ENCODE results near the gene SIT1.
A peak's percentile ranks its signal among the peaks of the same experiment; 100 is the strongest.
"Not testable (repeated sequence)": the region's sequence is repeated elsewhere in the genome, so short reads cannot be mapped to it uniquely, and the experiment has no call there.

SIT1 gene

GRCh38 chr9:35653611-35654010 is 2.9 kb upstream of the SIT1 start:
- no peaks in the 10 kb centered on the region for H3K27me3 ChIP-seq (ENCODE audit: control insufficient read depth, insufficient read depth, low read length)
- no peak overlapping the region for H3K9ac ChIP-seq (ENCODE audit: low read length)
- no peaks in the 10 kb centered on the region for H3K36me3 ChIP-seq (ENCODE audit: control insufficient read depth, insufficient read depth, low read length)
- no peak overlapping the region for H3K4me3 ChIP-seq (ENCODE audit: low read length)
- no peaks in the 10 kb centered on the region for H3K9me3 ChIP-seq (ENCODE audit: control insufficient read depth, low read length)
- H3K4me1 ChIP-seq (ENCODE audit: control insufficient read depth, insufficient read depth, low read length), result peaks cover 22% of the 10 kb centered on the region

GRCh38 chr9:35652829-35653209 is 2.1 kb upstream of the SIT1 start:
- no peak overlapping the region for H3K4me3 ChIP-seq (ENCODE audit: low read length)
- H3K9ac ChIP-seq (ENCODE audit: low read length), result no peak overlapping the region
- no peaks in the 10 kb centered on the region for H3K36me3 ChIP-seq (ENCODE audit: control insufficient read depth, insufficient read depth, low read length)
- no peaks in the 10 kb centered on the region for H3K9me3 ChIP-seq (ENCODE audit: control insufficient read depth, low read length)
- no peaks in the 10 kb centered on the region for H3K27me3 ChIP-seq (ENCODE audit: control insufficient read depth, insufficient read depth, low read length)
- H3K4me1 ChIP-seq (ENCODE audit: control insufficient read depth, insufficient read depth, low read length), result peaks cover 22% of the 10 kb centered on the region

- H3K9ac ChIP-seq (ENCODE audit: low read length), result no peak overlapping the region
- H3K4me1 ChIP-seq (ENCODE audit: control insufficient read depth, insufficient read depth, low read length), result peaks cover 21% of the 10 kb centered on the region
These were observed 1.5 kb upstream of the SIT1 start for GRCh38 chr9:35651956-35652828.

GRCh38 chr9:35649431-35650340 is 1.0 kb downstream of the SIT1 start:
- peak overlapping the region; percentile 5 for H3K9ac ChIP-seq (ENCODE audit: low read length)
- H3K36me3 ChIP-seq (ENCODE audit: control insufficient read depth, insufficient read depth, low read length), result no peaks in the 10 kb centered on the region
- H3K4me1 ChIP-seq (ENCODE audit: control insufficient read depth, insufficient read depth, low read length), result peaks cover 23% of the 10 kb centered on the region
- no peaks in the 10 kb centered on the region for H3K9me3 ChIP-seq (ENCODE audit: control insufficient read depth, low read length)
- H3K4me3 ChIP-seq (ENCODE audit: low read length), result no peak overlapping the region
- H3K27me3 ChIP-seq (ENCODE audit: control insufficient read depth, insufficient read depth, low read length), result no peaks in the 10 kb centered on the region

More at GRCh38 chr9:35651956-35652828, 1.5 kb upstream of the SIT1 start:
- no peaks in the 10 kb centered on the region for H3K27me3 ChIP-seq (ENCODE audit: control insufficient read depth, insufficient read depth, low read length)
- H3K9me3 ChIP-seq (ENCODE audit: control insufficient read depth, low read length), result no peaks in the 10 kb centered on the region
- H3K36me3 ChIP-seq (ENCODE audit: control insufficient read depth, insufficient read depth, low read length), result no peaks in the 10 kb centered on the region
- no peak overlapping the region for H3K4me3 ChIP-seq (ENCODE audit: low read length)

- Histone ChIP-seq H3K4me1 (ENCODE audit: control insufficient read depth, insufficient read depth, low read length) (peaks cover 14% of the 10 kb centered on the region), H3K36me3 (ENCODE audit: control insufficient read depth, insufficient read depth, low read length) (no peaks in the 10 kb centered on the region), H3K27me3 (ENCODE audit: control insufficient read depth, insufficient read depth, low read length) (no peaks in the 10 kb centered on the region), H3K4me3 (ENCODE audit: low read length) (peak overlapping the region; percentile 66), H3K9me3 (ENCODE audit: control insufficient read depth, low read length) (no peaks in the 10 kb centered on the region), H3K9ac (ENCODE audit: low read length) (peak overlapping the region; percentile 70)
These were observed 4.0 kb downstream of the SIT1 start for GRCh38 chr9:35646533-35647265.

GRCh38 chr9:35646153-35646532 is 4.6 kb downstream of the SIT1 start:
- Histone ChIP-seq H3K4me3 (ENCODE audit: low read length) (peak overlapping the region; percentile 66), H3K36me3 (ENCODE audit: control insufficient read depth, insufficient read depth, low read length) (no peaks in the 10 kb centered on the region), H3K4me1 (ENCODE audit: control insufficient read depth, insufficient read depth, low read length) (peaks cover 9% of the 10 kb centered on the region), H3K27me3 (ENCODE audit: control insufficient read depth, insufficient read depth, low read length) (no peaks in the 10 kb centered on the region), H3K9me3 (ENCODE audit: control insufficient read depth, low read length) (no peaks in the 10 kb centered on the region), H3K9ac (ENCODE audit: low read length) (peak overlapping the region; percentile 70)

- not testable (repeated sequence) for H3K4me1 ChIP-seq (ENCODE audit: control insufficient read depth, insufficient read depth, low read length); H3K27me3 ChIP-seq (ENCODE audit: control insufficient read depth, insufficient read depth, low read length); H3K9me3 ChIP-seq (ENCODE audit: control insufficient read depth, low read length); H3K36me3 ChIP-seq (ENCODE audit: control insufficient read depth, insufficient read depth, low read length)
- H3K9ac ChIP-seq (ENCODE audit: low read length), result peak overlapping the region; percentile 70
- peak overlapping the region; percentile 66 for H3K4me3 ChIP-seq (ENCODE audit: low read length)
These were observed 5.0 kb downstream of the SIT1 start for GRCh38 chr9:35645736-35646135.

- no peak overlapping the region for H3K9ac ChIP-seq (ENCODE audit: low read length)
- peaks cover 5% of the 10 kb centered on the region for H3K4me1 ChIP-seq (ENCODE audit: control insufficient read depth, insufficient read depth, low read length)
- no peaks in the 10 kb centered on the region for H3K9me3 ChIP-seq (ENCODE audit: control insufficient read depth, low read length)
These were observed 7.7 kb downstream of the SIT1 start for GRCh38 chr9:35643046-35643445.

GRCh38 chr9:35641478-35641877 is 9.3 kb downstream of the SIT1 start:
- H3K9me3 ChIP-seq (ENCODE audit: control insufficient read depth, low read length); H3K9ac ChIP-seq (ENCODE audit: low read length); H3K36me3 ChIP-seq (ENCODE audit: control insufficient read depth, insufficient read depth, low read length); H3K4me3 ChIP-seq (ENCODE audit: low read length); H3K27me3 ChIP-seq (ENCODE audit: control insufficient read depth, insufficient read depth, low read length); H3K4me1 ChIP-seq (ENCODE audit: control insufficient read depth, insufficient read depth, low read length): not testable (repeated sequence)

More at GRCh38 chr9:35643046-35643445, 7.7 kb downstream of the SIT1 start:
- Histone ChIP-seq H3K36me3 (ENCODE audit: control insufficient read depth, insufficient read depth, low read length) (no peaks in the 10 kb centered on the region), H3K4me3 (ENCODE audit: low read length) (no peak overlapping the region), H3K27me3 (ENCODE audit: control insufficient read depth, insufficient read depth, low read length) (no peaks in the 10 kb centered on the region)

- H3K4me3 ChIP-seq (ENCODE audit: low read length); H3K9me3 ChIP-seq (ENCODE audit: control insufficient read depth, low read length); H3K9ac ChIP-seq (ENCODE audit: low read length); H3K27me3 ChIP-seq (ENCODE audit: control insufficient read depth, insufficient read depth, low read length); H3K36me3 ChIP-seq (ENCODE audit: control insufficient read depth, insufficient read depth, low read length); H3K4me1 ChIP-seq (ENCODE audit: control insufficient read depth, insufficient read depth, low read length): not testable (repeated sequence)
These were observed 10.3 kb downstream of the SIT1 start for GRCh38 chr9:35640431-35640830.

GRCh38 chr9:35639631-35640030 is 11.1 kb downstream of the SIT1 start:
- H3K9ac ChIP-seq (ENCODE audit: low read length), result no peak overlapping the region
- H3K9me3 ChIP-seq (ENCODE audit: control insufficient read depth, low read length), result no peaks in the 10 kb centered on the region
- no peaks in the 10 kb centered on the region for H3K4me1 ChIP-seq (ENCODE audit: control insufficient read depth, insufficient read depth, low read length)
- no peaks in the 10 kb centered on the region for H3K36me3 ChIP-seq (ENCODE audit: control insufficient read depth, insufficient read depth, low read length)
- no peak overlapping the region for H3K4me3 ChIP-seq (ENCODE audit: low read length)
- H3K27me3 ChIP-seq (ENCODE audit: control insufficient read depth, insufficient read depth, low read length), result no peaks in the 10 kb centered on the region

- not testable (repeated sequence) for H3K9ac ChIP-seq (ENCODE audit: low read length); H3K36me3 ChIP-seq (ENCODE audit: control insufficient read depth, insufficient read depth, low read length); H3K4me1 ChIP-seq (ENCODE audit: control insufficient read depth, insufficient read depth, low read length); H3K4me3 ChIP-seq (ENCODE audit: low read length); H3K9me3 ChIP-seq (ENCODE audit: control insufficient read depth, low read length); H3K27me3 ChIP-seq (ENCODE audit: control insufficient read depth, insufficient read depth, low read length)
These were observed 11.5 kb downstream of the SIT1 start for GRCh38 chr9:35639225-35639624.
